HCT116 (cell line): Measurements from ENCODE around the gene SYNJ1. TPM values are rescaled to one million over a fixed set of nuclear protein-coding genes. Genes with fewer than 3 reads are reported as not detected.

Experiments
- ATAC-seq: fragments of 200-7000 bp; cut with Tn5 transposase; 2 replicates; pipeline ENCODE4 v1.9.1; 2020; ENCODE audit warnings: mild to moderate bottlenecking, moderate library complexity
- BruUV-seq: library from RNA; stranded (reverse); fragments of 400-500 nt; replicated peaks from 2 replicates; lab custom pipeline; 2021; lab: Mats Ljungman, UMichigan
- CTCF ChIA-PET: fragments of 300-600 bp; sonication (Branson Sonifier 250); formaldehyde crosslinking; loops from one replicate; lab custom pipeline; 2021; ENCODE audit warnings: antibody characterized with exemption; lab: Charles Lee
- POLR2A ChIA-PET: fragments of 300-600, 350-600 bp; sonication (Branson Sonifier 250); formaldehyde crosslinking; loops from one replicate; lab custom pipeline; 2021; ENCODE audit warnings: antibody characterized with exemption; lab: Charles Lee
- RAD21 ChIA-PET, 2 experiments: fragments of 300-600 bp; sonication (Branson Sonifier 250); formaldehyde crosslinking; loops; one replicate each; lab custom pipeline; 2023; ENCODE audit warnings: low total read pairs in 2 of 2; ENCODE audit not compliant: uncharacterized antibody in 2 of 2, unreplicated experiment in 2 of 2, low non-redundant PET in 1 of 2; lab: Charles Lee
- DNase-seq: peaks from one replicate; pipeline ENCODE4 v3.0.0-alpha.2; 2010; ENCODE audit warnings: low read depth, low spot score
- H2AFZ ChIP-seq: fragments of 200-600 bp; shearing (Covaris generic), sonication (generic); 2 replicates; pipeline ENCODE4 v1.6.1; 2017; ENCODE audit warnings: low read depth, mixed run types, mixed read lengths, antibody characterized with exemption, low read length; ENCODE audit not compliant: poor library complexity, severe bottlenecking
- H3K27ac ChIP-seq: 2 replicates; pipeline ENCODE4 v1.5.1; 2012; ENCODE audit warnings: low read depth, low read length
- H3K27me3 ChIP-seq: fragments of 200-600 bp; sonication (generic); 2 replicates; pipeline ENCODE4 v1.6.1; 2016; ENCODE audit warnings: mixed run types, low read length, mixed read lengths; ENCODE audit not compliant: insufficient read depth
- H3K36me3 ChIP-seq, 2 experiments: fragments of 200-500 bp in 1 of 2; fragments of 200-600 bp in 1 of 2; sonication (Bioruptor generic) in 1 of 2; sonication (generic) in 1 of 2; 2 replicates each; pipeline versions ENCODE4 v1.5.1 to v1.6.1; 2014 to 2016; ENCODE audit warnings: low read length in 2 of 2, inconsistent platforms in 1 of 2, mixed read lengths in 1 of 2, mixed run types in 1 of 2; ENCODE audit not compliant: insufficient read depth in 2 of 2, control insufficient read depth in 1 of 2
- H3K4me1 ChIP-seq, 2 experiments: fragments of 200-600 bp in 1 of 2; sonication (generic) in 1 of 2; 2 replicates each; pipeline versions ENCODE4 v1.5.1 to v1.6.1; 2012 to 2017; ENCODE audit warnings: low read length in 2 of 2, inconsistent platforms in 1 of 2, mild to moderate bottlenecking in 1 of 2, mixed read lengths in 1 of 2, mixed run types in 1 of 2, moderate library complexity in 1 of 2; ENCODE audit not compliant: insufficient read depth in 2 of 2, control insufficient read depth in 1 of 2
- H3K4me2 ChIP-seq: fragments of 200-600 bp; sonication (generic); 2 replicates; pipeline ENCODE4 v1.6.1; 2017; ENCODE audit warnings: mixed run types, low read length, mixed read lengths
- H3K4me3 ChIP-seq, 2 experiments: fragments of 200-600 bp in 1 of 2; sonication (generic) in 1 of 2; replicated peaks in 1 of 2; 2 replicates each; pipeline ENCODE4 v1.5.1; 2011 to 2016; ENCODE audit warnings: low read length in 2 of 2, control low read depth in 1 of 2, low read depth in 1 of 2, mild to moderate bottlenecking in 1 of 2, mixed read lengths in 1 of 2, mixed run types in 1 of 2
- H3K79me2 ChIP-seq: fragments of 200-600 bp; sonication (generic); 2 replicates; pipeline ENCODE4 v1.6.1; 2017; ENCODE audit warnings: mild to moderate bottlenecking, mixed run types, low read length, moderate library complexity, mixed read lengths; ENCODE audit not compliant: insufficient read depth
- H3K9ac ChIP-seq: fragments of 200-600 bp; sonication (generic); 2 replicates; pipeline ENCODE4 v1.6.1; 2016; ENCODE audit warnings: low read length, mixed read lengths
- H3K9me2 ChIP-seq: fragments of 200-600 bp; sonication (generic), shearing (Covaris generic); 2 replicates; pipeline ENCODE4 v1.6.1; 2017; ENCODE audit warnings: mixed run types, mild to moderate bottlenecking, moderate library complexity; ENCODE audit not compliant: insufficient read depth
- H3K9me3 ChIP-seq, 2 experiments: fragments of 200-500 bp in 1 of 2; fragments of 200-600 bp in 1 of 2; sonication (Bioruptor generic) in 1 of 2; sonication (generic) in 1 of 2; 2 replicates each; pipeline ENCODE4 v1.6.1; 2014 to 2017; ENCODE audit warnings: low read length in 2 of 2, mixed read lengths in 2 of 2, inconsistent platforms in 1 of 2, low read depth in 1 of 2, mild to moderate bottlenecking in 1 of 2, mixed run types in 1 of 2, moderate library complexity in 1 of 2; ENCODE audit not compliant: control insufficient read depth in 1 of 2, insufficient read depth in 1 of 2
- H4K20me1 ChIP-seq: fragments of 200-600 bp; sonication (generic), shearing (Covaris generic); 2 replicates; pipeline ENCODE4 v1.6.1; 2017; ENCODE audit warnings: mixed run types, mild to moderate bottlenecking, moderate library complexity; ENCODE audit not compliant: insufficient read depth
- CBX3 ChIP-seq: IDR thresholded peaks from 2 replicates; pipeline ENCODE4 v1.6.1; 2012; ENCODE audit warnings: low read depth
- ELF1 ChIP-seq: IDR thresholded peaks from 2 replicates; pipeline ENCODE4 v1.6.1; 2012; ENCODE audit warnings: low read depth, borderline replicate concordance
- EZH2 ChIP-seq: fragments of 200-600 bp; sonication (generic); IDR thresholded peaks from 2 replicates; pipeline ENCODE4 v1.6.1; 2017; ENCODE audit warnings: antibody characterized with exemption, mixed run types
- FOSL1 ChIP-seq: IDR thresholded peaks from 2 replicates; pipeline ENCODE4 v1.6.1; 2012; ENCODE audit warnings: low read depth
- JUND ChIP-seq: IDR thresholded peaks from 2 replicates; pipeline ENCODE4 v1.6.1; 2012
- POLR2A ChIP-seq: IDR thresholded peaks from 2 replicates; pipeline ENCODE4 v1.7.0; 2011; ENCODE audit warnings: borderline replicate concordance; ENCODE audit not compliant: insufficient read depth, insufficient read length; ENCODE audit errors: extremely low read depth
- POLR2AphosphoS5 ChIP-seq: IDR thresholded peaks from 2 replicates; pipeline ENCODE4 v1.6.1; 2011; ENCODE audit warnings: mild to moderate bottlenecking, low read depth, low read length, moderate library complexity
- RAD21 ChIP-seq: IDR thresholded peaks from 2 replicates; pipeline ENCODE4 v1.6.1; 2012; ENCODE audit warnings: low read depth, mild to moderate bottlenecking
- SIN3A ChIP-seq: IDR thresholded peaks from 2 replicates; pipeline ENCODE4 v1.6.1; 2012; ENCODE audit warnings: low read depth
- SP1 ChIP-seq: IDR thresholded peaks from 2 replicates; pipeline ENCODE4 v1.6.1; 2012; ENCODE audit warnings: low read depth
- TCF7L2 ChIP-seq: IDR thresholded peaks from 2 replicates; pipeline ENCODE4 v1.7.0; 2011; ENCODE audit warnings: borderline replicate concordance, inconsistent platforms; ENCODE audit not compliant: insufficient read depth, insufficient read length; ENCODE audit errors: extremely low read depth
- ZBTB33 ChIP-seq: IDR thresholded peaks from 2 replicates; pipeline ENCODE4 v1.6.1; 2011; ENCODE audit warnings: mild to moderate bottlenecking, low read length, moderate library complexity; ENCODE audit not compliant: insufficient replicate concordance; ENCODE audit errors: extremely low read depth
- ZFX ChIP-seq: fragments of 450-650 bp; IDR thresholded peaks from 2 replicates; pipeline ENCODE4 v1.6.1; 2017
- ZNF274 ChIP-seq: fragments of 200-500 bp; sonication (Bioruptor generic); IDR thresholded peaks from 2 replicates; pipeline ENCODE4 v1.6.1; 2014; ENCODE audit warnings: mild to moderate bottlenecking, low read depth, low read length, inconsistent platforms
- intact Hi-C: fragments of 100-400 bp; cut with micrococcal nuclease; formaldehyde crosslinking; loops from 2 replicates; pipeline ENCODE4 v1.10.0; 2022
- total RNA-seq: library from RNA; stranded (reverse); gene quantifications from one replicate; pipeline ENCODE4 v1.2.1, GENCODE V29; 2021; ENCODE audit not compliant: unreplicated experiment
- TF ChIP-seq, protein P1 (sequence below): IDR thresholded peaks from 2 replicates; pipeline ENCODE4 v1.6.1; 2012; ENCODE audit warnings: low read depth

Gene SYNJ1
- total RNA-seq, 1 experiment from 2014 or later, result 7.2 TPM

- Histone ChIP-seq H3K79me2 (no peaks in the 10 kb centered on the region), H3K27me3 (no peaks in the 10 kb centered on the region), H4K20me1 (no peaks in the 10 kb centered on the region), H3K9me3 (no peaks in the 10 kb centered on the region; a peak in 1 of 4 replicates), H3K36me3 (no peaks in the 10 kb centered on the region; a peak in 1 of 4 replicates), H3K4me3 (no peak overlapping the region), H3K4me1 (no peaks in the 10 kb centered on the region), H3K27ac (no peak overlapping the region), H2AFZ (no peak overlapping the region), H3K9me2 (no peaks in the 10 kb centered on the region), H3K4me2 (no peak overlapping the region)
- ChIA-PET CTCF (no interaction called here), POLR2A (no interaction called here), RAD21 (no interaction called here)
- no peak for ATAC-seq
- no peak for DNase-seq
- intact Hi-C loops, result no loop called here
- no TSS peak for BruUV-seq
- no peak for TF ChIP-seq FOSL1
- TF ChIP-seq CBX3, result no peak
- no peak for TF ChIP-seq TCF7L2
- TF ChIP-seq POLR2A, result no peak
- TF ChIP-seq RAD21, result no peak
- TF ChIP-seq ELF1, result no peak
- no peak for TF ChIP-seq ZFX
- TF ChIP-seq JUND, result no peak
- no peak for TF ChIP-seq EZH2
- TF ChIP-seq ZNF274, result no peak
- no peak for TF ChIP-seq SP1
- TF ChIP-seq POLR2AphosphoS5, result no peak
- TF ChIP-seq, protein P1, sequence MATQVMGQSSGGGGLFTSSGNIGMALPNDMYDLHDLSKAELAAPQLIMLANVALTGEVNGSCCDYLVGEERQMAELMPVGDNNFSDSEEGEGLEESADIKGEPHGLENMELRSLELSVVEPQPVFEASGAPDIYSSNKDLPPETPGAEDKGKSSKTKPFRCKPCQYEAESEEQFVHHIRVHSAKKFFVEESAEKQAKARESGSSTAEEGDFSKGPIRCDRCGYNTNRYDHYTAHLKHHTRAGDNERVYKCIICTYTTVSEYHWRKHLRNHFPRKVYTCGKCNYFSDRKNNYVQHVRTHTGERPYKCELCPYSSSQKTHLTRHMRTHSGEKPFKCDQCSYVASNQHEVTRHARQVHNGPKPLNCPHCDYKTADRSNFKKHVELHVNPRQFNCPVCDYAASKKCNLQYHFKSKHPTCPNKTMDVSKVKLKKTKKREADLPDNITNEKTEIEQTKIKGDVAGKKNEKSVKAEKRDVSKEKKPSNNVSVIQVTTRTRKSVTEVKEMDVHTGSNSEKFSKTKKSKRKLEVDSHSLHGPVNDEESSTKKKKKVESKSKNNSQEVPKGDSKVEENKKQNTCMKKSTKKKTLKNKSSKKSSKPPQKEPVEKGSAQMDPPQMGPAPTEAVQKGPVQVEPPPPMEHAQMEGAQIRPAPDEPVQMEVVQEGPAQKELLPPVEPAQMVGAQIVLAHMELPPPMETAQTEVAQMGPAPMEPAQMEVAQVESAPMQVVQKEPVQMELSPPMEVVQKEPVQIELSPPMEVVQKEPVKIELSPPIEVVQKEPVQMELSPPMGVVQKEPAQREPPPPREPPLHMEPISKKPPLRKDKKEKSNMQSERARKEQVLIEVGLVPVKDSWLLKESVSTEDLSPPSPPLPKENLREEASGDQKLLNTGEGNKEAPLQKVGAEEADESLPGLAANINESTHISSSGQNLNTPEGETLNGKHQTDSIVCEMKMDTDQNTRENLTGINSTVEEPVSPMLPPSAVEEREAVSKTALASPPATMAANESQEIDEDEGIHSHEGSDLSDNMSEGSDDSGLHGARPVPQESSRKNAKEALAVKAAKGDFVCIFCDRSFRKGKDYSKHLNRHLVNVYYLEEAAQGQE, result no peak
- no peak for TF ChIP-seq ZBTB33
- no peak for TF ChIP-seq SIN3A
- TF ChIP-seq, all 23 proteins: peak for 0
- no peak overlapping the region for H3K9ac ChIP-seq
These were observed 11.3 kb downstream of the SYNJ1 start for GRCh38 chr21:32716486-32716885.
